HepG2 (cell line): ENCODE data around the gene OR1F1. TPM values are rescaled to one million over a fixed set of nuclear protein-coding genes. Genes with fewer than 3 reads are reported as not detected.
A peak's percentile ranks its signal among the peaks of the same experiment; 100 is the strongest.

Experiments
- CEBPB ChIP-seq: IDR thresholded peaks from 2 replicates; pipeline ENCODE4 v1.6.1; 2011; ENCODE audit warnings: low read depth, low read length, improper control_type of control experiment, borderline replicate concordance
- CENPX ChIP-seq: sonication (generic); formaldehyde crosslinking; IDR thresholded peaks from 2 replicates; pipeline ENCODE4 v1.9.0; 2021; ENCODE audit warnings: mild to moderate bottlenecking, missing genetic modification reagents, moderate library complexity
- DNMT3B ChIP-seq: conservative IDR thresholded peaks from 2 replicates; pipeline ENCODE4 v1.6.1; 2016; ENCODE audit warnings: missing biosample characterization, control low read depth
- FIP1L1 ChIP-seq: fragments of 200-400 bp; formaldehyde crosslinking; IDR thresholded peaks from 2 replicates; pipeline ENCODE4 v1.6.1; 2018; ENCODE audit warnings: low read depth, mild to moderate bottlenecking, low read length, moderate library complexity, borderline replicate concordance; ENCODE audit not compliant: insufficient read depth
- HMGXB4 ChIP-seq, 2 experiments: sonication (generic) in 1 of 2; formaldehyde crosslinking in 1 of 2; IDR thresholded peaks; 2 replicates each; pipeline versions ENCODE4 v1.4.0 to v1.6.1; 2018 to 2020; ENCODE audit warnings: missing genetic modification reagents in 2 of 2, borderline replicate concordance in 1 of 2, low read depth in 1 of 2, mild to moderate bottlenecking in 1 of 2, missing biosample characterization in 1 of 2
- KAT8 ChIP-seq: IDR thresholded peaks from 2 replicates; pipeline ENCODE4 v1.6.1; 2016; ENCODE audit warnings: missing genetic modification reagents, missing compliant biosample characterization
- PAX8 ChIP-seq: sonication (generic); formaldehyde crosslinking; IDR thresholded peaks from 2 replicates; pipeline ENCODE4 v1.8.0; 2022; ENCODE audit warnings: mild to moderate bottlenecking, missing genetic modification reagents, borderline replicate concordance
- PHF21A ChIP-seq: sonication (generic); formaldehyde crosslinking; IDR thresholded peaks from 2 replicates; pipeline ENCODE4 v1.5.0; 2020; ENCODE audit warnings: mild to moderate bottlenecking, missing genetic modification reagents
- PHF5A ChIP-seq: IDR thresholded peaks from one replicate; pipeline ENCODE4 v1.6.1; 2018; ENCODE audit warnings: low read depth, missing genetic modification reagents; ENCODE audit not compliant: unreplicated experiment
- PPARG ChIP-seq: conservative IDR thresholded peaks from 2 replicates; pipeline ENCODE4 v1.6.1; 2016; ENCODE audit warnings: missing biosample characterization, missing genetic modification reagents
- SKI ChIP-seq: fragments of 450-650 bp; IDR thresholded peaks from one replicate; pipeline ENCODE4 v1.6.1; 2018; ENCODE audit warnings: mild to moderate bottlenecking; ENCODE audit not compliant: partially characterized antibody
- TCF7L2 ChIP-seq: IDR thresholded peaks from 2 replicates; pipeline ENCODE4 v1.6.1; 2011; ENCODE audit warnings: mild to moderate bottlenecking, low read depth, low read length, moderate library complexity
- ZBTB20 ChIP-seq: sonication (generic); formaldehyde crosslinking; IDR thresholded peaks from 2 replicates; pipeline ENCODE4 v1.8.1; 2023; ENCODE audit warnings: missing genetic modification reagents, low read depth, mild to moderate bottlenecking, borderline replicate concordance
- ZBTB39 ChIP-seq: sonication (generic); formaldehyde crosslinking; IDR thresholded peaks from 2 replicates; pipeline ENCODE4 v1.5.0; 2020; ENCODE audit warnings: missing genetic modification reagents
- ZFX ChIP-seq: sonication (generic); formaldehyde crosslinking; IDR thresholded peaks from 2 replicates; pipeline ENCODE4 v1.4.0; 2020; ENCODE audit warnings: mild to moderate bottlenecking, low read depth, missing genetic modification reagents, moderate library complexity
- ZNF10 ChIP-seq: sonication (generic); formaldehyde crosslinking; IDR thresholded peaks from 2 replicates; pipeline ENCODE4 v1.4.0; 2020; ENCODE audit warnings: mild to moderate bottlenecking, low read depth, missing genetic modification reagents, borderline replicate concordance
- ZNF143 ChIP-seq: sonication (generic); formaldehyde crosslinking; IDR thresholded peaks from 2 replicates; pipeline ENCODE4 v1.4.0; 2020; ENCODE audit warnings: missing genetic modification reagents
- ZNF274 ChIP-seq: sonication (generic); formaldehyde crosslinking; IDR thresholded peaks from 2 replicates; pipeline ENCODE4 v1.5.1; 2020; ENCODE audit warnings: mild to moderate bottlenecking, missing genetic modification reagents
- ZNF468 ChIP-seq: sonication (generic); formaldehyde crosslinking; IDR thresholded peaks from 2 replicates; pipeline ENCODE4 v1.8.0; 2022; ENCODE audit warnings: mild to moderate bottlenecking, moderate library complexity, missing genetic modification reagents
- ZNF619 ChIP-seq: sonication (generic); formaldehyde crosslinking; IDR thresholded peaks from 2 replicates; pipeline ENCODE4 v1.4.0; 2020; ENCODE audit warnings: mild to moderate bottlenecking, missing genetic modification reagents
- ZNF629 ChIP-seq: sonication (generic); formaldehyde crosslinking; conservative IDR thresholded peaks from 2 replicates; pipeline ENCODE4 v1.5.0; 2020; ENCODE audit warnings: missing genetic modification reagents
- ZNF709 ChIP-seq: sonication (generic); formaldehyde crosslinking; IDR thresholded peaks from 2 replicates; pipeline ENCODE4 v1.5.0; 2020; ENCODE audit warnings: mild to moderate bottlenecking, missing genetic modification reagents
- ZNF883 ChIP-seq: sonication (generic); formaldehyde crosslinking; IDR thresholded peaks from 2 replicates; pipeline ENCODE4 v1.5.1; 2020; ENCODE audit warnings: mild to moderate bottlenecking, missing genetic modification reagents; ENCODE audit errors: not compliant biosample characterization
- polyA plus RNA-seq, 8 experiments: library from polyadenylated mRNA; depleted of rRNA in 3 of 8; stranded (reverse) in 7 of 8; unstranded in 1 of 8; fragments of >200 nt; fragmentation: Illumina TruSeq in 4 of 8; extraction: Trizol in 4 of 8; gene quantifications; 2 replicates each; pipeline versions ENCODE4 v1.2.1 to v1.2.3, GENCODE V29; 2011 to 2016; ENCODE audit warnings: low read depth in 4 of 8, missing spikeins in 1 of 8, mixed read lengths in 1 of 8; ENCODE audit not compliant: insufficient read depth in 1 of 8
- total RNA-seq, 5 experiments: library from RNA; depleted of rRNA; stranded (reverse); fragments of >200 nt; fragmentation: Illumina TruSeq; extraction: Trizol; gene quantifications; 2 replicates each; pipeline ENCODE4 v1.2.3, GENCODE V29; 2016; ENCODE audit warnings: low read depth in 1 of 5
- TF ChIP-seq, protein P1 (sequence below): sonication (generic); formaldehyde crosslinking; IDR thresholded peaks from 2 replicates; pipeline ENCODE4 v1.4.0; 2020; ENCODE audit warnings: missing genetic modification reagents, borderline replicate concordance

OR1F1 gene
- total and polyA plus RNA-seq, 2 of the 13 experiments (the other 11 are each of a cell fraction or from before 2014, with no cell fraction given), result 0.90 TPM; not detected in 1

DNA sequence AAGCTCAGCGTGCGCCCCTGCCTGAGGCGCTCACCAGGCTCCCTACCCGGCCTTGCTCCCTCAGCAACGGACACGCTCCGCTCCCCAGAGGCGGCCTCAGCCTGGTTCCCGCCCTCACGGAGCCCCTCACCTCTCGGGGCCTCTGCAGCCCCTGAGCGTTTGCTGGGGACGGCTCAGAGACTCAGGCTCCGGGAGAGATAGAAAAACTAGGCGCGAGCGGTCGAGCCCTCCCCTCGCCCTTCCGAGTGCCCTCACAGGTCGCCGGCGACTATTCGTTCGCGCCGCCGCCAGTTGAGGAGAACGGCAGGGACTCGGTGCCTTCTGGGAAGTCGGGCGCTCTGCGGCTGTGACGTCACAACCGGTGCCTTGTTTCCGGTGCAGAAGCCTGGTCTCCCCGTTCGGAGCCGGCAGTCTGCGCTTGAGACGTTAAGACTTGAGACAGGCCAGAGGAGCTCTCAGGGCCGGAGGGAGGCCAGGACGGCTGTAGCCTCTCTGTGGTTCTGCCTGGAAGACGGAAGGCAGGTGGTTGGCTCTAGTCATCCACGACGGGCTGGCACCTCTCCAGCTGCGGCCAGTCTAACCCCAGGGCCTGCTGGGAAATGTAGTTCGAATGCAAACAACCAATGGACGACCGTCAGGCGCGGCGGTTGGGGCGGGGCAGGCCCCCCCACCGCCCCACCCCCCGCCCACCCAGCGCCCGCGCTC lies 47.0 kb downstream of the OR1F1 start, which contains the start of gene ZNF200 (continued):
- TF ChIP-seq, protein P1, sequence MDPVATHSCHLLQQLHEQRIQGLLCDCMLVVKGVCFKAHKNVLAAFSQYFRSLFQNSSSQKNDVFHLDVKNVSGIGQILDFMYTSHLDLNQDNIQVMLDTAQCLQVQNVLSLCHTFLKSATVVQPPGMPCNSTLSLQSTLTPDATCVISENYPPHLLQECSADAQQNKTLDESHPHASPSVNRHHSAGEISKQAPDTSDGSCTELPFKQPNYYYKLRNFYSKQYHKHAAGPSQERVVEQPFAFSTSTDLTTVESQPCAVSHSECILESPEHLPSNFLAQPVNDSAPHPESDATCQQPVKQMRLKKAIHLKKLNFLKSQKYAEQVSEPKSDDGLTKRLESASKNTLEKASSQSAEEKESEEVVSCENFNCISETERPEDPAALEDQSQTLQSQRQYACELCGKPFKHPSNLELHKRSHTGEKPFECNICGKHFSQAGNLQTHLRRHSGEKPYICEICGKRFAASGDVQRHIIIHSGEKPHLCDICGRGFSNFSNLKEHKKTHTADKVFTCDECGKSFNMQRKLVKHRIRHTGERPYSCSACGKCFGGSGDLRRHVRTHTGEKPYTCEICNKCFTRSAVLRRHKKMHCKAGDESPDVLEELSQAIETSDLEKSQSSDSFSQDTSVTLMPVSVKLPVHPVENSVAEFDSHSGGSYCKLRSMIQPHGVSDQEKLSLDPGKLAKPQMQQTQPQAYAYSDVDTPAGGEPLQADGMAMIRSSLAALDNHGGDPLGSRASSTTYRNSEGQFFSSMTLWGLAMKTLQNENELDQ (CRISPR knock-in tag), result no peak
- TF ChIP-seq ZBTB20 (CRISPR knock-in tag), result peak; percentile 27; the same call in 1 of the 2 replicates
- peak; percentile 66; the same call in 1 of the 2 replicates for TF ChIP-seq ZBTB39 (CRISPR knock-in tag)
- TF ChIP-seq FIP1L1, result no peak
- peak; percentile 94 for TF ChIP-seq ZNF619
- TF ChIP-seq PAX8, result peak; percentile 63; the same call in 1 of the 2 replicates
- TF ChIP-seq CEBPB, result no peak
- no peak for TF ChIP-seq PPARG (CRISPR knock-in tag)
- TF ChIP-seq ZNF883 (CRISPR knock-in tag), result peak; percentile 92
- no peak for TF ChIP-seq ZNF629
- 0 out of 2 replicates have a peak, but pooled peaks have one; percentile 60 for TF ChIP-seq DNMT3B
- TF ChIP-seq ZNF709 (CRISPR knock-in tag), result peak; percentile 47; the same call in 1 of the 2 replicates
- peak; percentile 92 for TF ChIP-seq ZFX (CRISPR knock-in tag)
- peak; percentile 91 for TF ChIP-seq ZNF143
- TF ChIP-seq SKI, result no peak
- peak; percentile 76; the same call in 1 of the 2 replicates for TF ChIP-seq ZNF274
- TF ChIP-seq ZNF10 (CRISPR knock-in tag), result no peak
- peak; percentile 25; the same call in 1 of the 2 replicates for TF ChIP-seq PHF21A (CRISPR knock-in tag)
- no peak for TF ChIP-seq TCF7L2
- TF ChIP-seq KAT8, result peak; percentile 90
- TF ChIP-seq PHF5A (CRISPR knock-in tag), result no peak
- no peak for TF ChIP-seq ZNF468
- TF ChIP-seq CENPX (CRISPR knock-in tag), result no peak
- TF ChIP-seq HMGXB4 (CRISPR knock-in tag; IDR thresholded peaks at IDR 0.05; ENCODE audit: borderline replicate concordance in 1 of 2, low read depth in 1 of 2), result peak; percentile 64 to 92; a peak in 3 of 4 replicates
